Measurements from ENCODE around the gene SP7.

DNA sequence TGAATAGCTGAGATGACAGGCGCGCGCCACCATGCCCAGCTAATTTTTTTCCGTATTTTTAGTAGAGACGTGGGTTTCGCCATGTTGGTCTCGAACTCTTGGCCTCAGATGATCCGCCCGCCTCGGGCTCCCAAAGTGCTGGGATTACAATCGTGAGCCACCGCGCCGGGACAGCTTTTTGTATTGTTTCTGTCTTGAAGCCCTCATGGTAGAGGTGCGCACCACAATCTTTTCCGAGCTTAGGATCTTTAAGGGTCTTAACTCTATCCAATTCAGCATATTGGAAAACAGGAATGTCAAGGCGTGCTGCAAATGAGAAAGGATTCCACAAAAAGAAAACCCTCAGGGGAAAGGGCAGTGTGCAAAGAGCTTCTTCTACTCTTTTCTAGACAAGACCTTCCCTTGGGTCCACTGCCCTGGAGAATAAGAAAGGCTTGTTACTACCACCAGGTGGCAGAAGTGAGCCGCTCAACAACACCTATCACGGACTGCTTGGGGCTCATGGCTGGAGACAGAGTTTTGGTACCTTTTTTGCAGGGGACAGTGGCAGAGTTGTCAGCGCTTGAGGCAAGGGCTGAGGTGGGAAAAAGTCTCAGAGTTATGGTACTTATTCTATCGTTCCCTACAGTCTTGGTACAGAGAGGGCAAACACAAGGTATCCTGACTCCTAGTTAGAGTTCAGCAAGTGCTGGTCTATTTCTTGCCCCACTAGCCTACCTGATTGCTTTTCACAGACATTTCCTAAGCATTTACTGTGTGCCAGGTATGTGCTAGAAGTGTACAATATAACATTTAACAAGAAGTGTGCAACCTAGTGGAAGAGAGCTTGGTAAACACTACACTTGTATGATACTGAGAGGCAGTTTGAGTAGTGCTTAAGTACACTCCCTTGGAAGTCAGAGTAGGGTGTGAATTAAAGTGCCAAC, 16.4 kb upstream of the SP7 start:
- no peak for TF ChIP-seq POLR2A (IDR thresholded peaks at IDR 0.05)
- TF ChIP-seq, protein P1, sequence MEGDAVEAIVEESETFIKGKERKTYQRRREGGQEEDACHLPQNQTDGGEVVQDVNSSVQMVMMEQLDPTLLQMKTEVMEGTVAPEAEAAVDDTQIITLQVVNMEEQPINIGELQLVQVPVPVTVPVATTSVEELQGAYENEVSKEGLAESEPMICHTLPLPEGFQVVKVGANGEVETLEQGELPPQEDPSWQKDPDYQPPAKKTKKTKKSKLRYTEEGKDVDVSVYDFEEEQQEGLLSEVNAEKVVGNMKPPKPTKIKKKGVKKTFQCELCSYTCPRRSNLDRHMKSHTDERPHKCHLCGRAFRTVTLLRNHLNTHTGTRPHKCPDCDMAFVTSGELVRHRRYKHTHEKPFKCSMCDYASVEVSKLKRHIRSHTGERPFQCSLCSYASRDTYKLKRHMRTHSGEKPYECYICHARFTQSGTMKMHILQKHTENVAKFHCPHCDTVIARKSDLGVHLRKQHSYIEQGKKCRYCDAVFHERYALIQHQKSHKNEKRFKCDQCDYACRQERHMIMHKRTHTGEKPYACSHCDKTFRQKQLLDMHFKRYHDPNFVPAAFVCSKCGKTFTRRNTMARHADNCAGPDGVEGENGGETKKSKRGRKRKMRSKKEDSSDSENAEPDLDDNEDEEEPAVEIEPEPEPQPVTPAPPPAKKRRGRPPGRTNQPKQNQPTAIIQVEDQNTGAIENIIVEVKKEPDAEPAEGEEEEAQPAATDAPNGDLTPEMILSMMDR (IDR thresholded peaks at IDR 0.05): peak; percentile 83 to 93 (median 92)

Data from ovary (tissue), 3 donors.